H1 (cell line): ENCODE results near the gene ADNP. TPM values are rescaled to one million over a fixed set of nuclear protein-coding genes. Genes with fewer than 3 reads are reported as not detected.
A peak's percentile ranks its signal among the peaks of the same experiment; 100 is the strongest.

ENCODE experiments used
- CTCF ChIA-PET: fragments of 300-600 bp; sonication (Branson Sonifier 250); formaldehyde crosslinking; loops from one replicate; lab custom pipeline; 2021; ENCODE audit not compliant: partially characterized antibody; lab: Charles Lee
- POLR2A ChIA-PET: fragments of 300-600 bp; sonication (Branson Sonifier 250); formaldehyde crosslinking; loops from one replicate; lab custom pipeline; 2021; ENCODE audit warnings: inconsistent platforms; ENCODE audit not compliant: partially characterized antibody; lab: Charles Lee
- DNase-seq, 2 experiments: peaks; one replicate each; pipeline versions ENCODE4 v3.0.0 to v3.0.0-alpha.2; 2010 to 2022; ENCODE audit warnings: low spot score in 2 of 2, low read depth in 1 of 2, mixed read lengths in 1 of 2
- FAIRE-seq: peaks from 2 replicates; lab custom pipeline; 2011; peaks lifted over from hg19 to GRCh38; lab: Jason Lieb, UNC
- H2AFZ ChIP-seq: 2 replicates; pipeline ENCODE4 v1.8.1; 2012; ENCODE audit warnings: low read length, inconsistent platforms
- H2AK5ac ChIP-seq: 2 replicates; pipeline ENCODE4 v1.6.1; 2013; ENCODE audit warnings: low read depth, low read length
- H2BK120ac ChIP-seq: replicated peaks from 2 replicates; pipeline ENCODE3; 2013; ENCODE audit warnings: low read depth, low read length, inconsistent platforms
- H2BK12ac ChIP-seq: 2 replicates; pipeline ENCODE4 v1.6.1; 2013; ENCODE audit warnings: low read depth, low read length
- H2BK15ac ChIP-seq: 2 replicates; pipeline ENCODE4 v1.6.1; 2013; ENCODE audit warnings: low read length
- H2BK20ac ChIP-seq: 2 replicates; pipeline ENCODE4 v1.6.1; 2013; ENCODE audit warnings: low read length
- H2BK5ac ChIP-seq: 2 replicates; pipeline ENCODE4 v1.6.1; 2013; ENCODE audit warnings: low read depth, low read length
- H3K14ac ChIP-seq: 2 replicates; pipeline ENCODE4 v1.6.1; 2013; ENCODE audit warnings: inconsistent platforms; ENCODE audit not compliant: insufficient read length
- H3K18ac ChIP-seq: 2 replicates; pipeline ENCODE4 v1.6.1; 2013; ENCODE audit warnings: low read length; ENCODE audit errors: extremely low read depth
- H3K23ac ChIP-seq: 2 replicates; pipeline ENCODE4 v1.6.1; 2013; ENCODE audit warnings: inconsistent platforms; ENCODE audit not compliant: insufficient read length
- H3K23me2 ChIP-seq: 2 replicates; pipeline ENCODE4 v1.6.1; 2013; ENCODE audit warnings: low read depth, low read length
- H3K27ac ChIP-seq: 2 replicates; pipeline ENCODE4 v1.6.1; 2011; ENCODE audit warnings: low read depth, low read length, inconsistent platforms
- H3K27me3 ChIP-seq, 4 experiments: replicated peaks in 1 of 4; 1 replicate in 1 of 4; 2 replicates in 3 of 4; pipeline versions ENCODE4 v1.6.1 to v1.8.1; 2011 to 2013; ENCODE audit warnings: low read length in 3 of 4, mild to moderate bottlenecking in 3 of 4, inconsistent platforms in 2 of 4, mixed read lengths in 2 of 4, moderate library complexity in 1 of 4; ENCODE audit not compliant: control insufficient read depth in 3 of 4, insufficient read depth in 3 of 4; ENCODE audit errors: extremely low read depth in 1 of 4
- H3K36me3 ChIP-seq, 4 experiments: 2 replicates each; pipeline versions ENCODE4 v1.6.1 to v1.8.1; 2011 to 2013; ENCODE audit warnings: mild to moderate bottlenecking in 4 of 4, low read length in 3 of 4, moderate library complexity in 2 of 4, control low read depth in 1 of 4, inconsistent platforms in 1 of 4; ENCODE audit not compliant: insufficient read depth in 4 of 4, control insufficient read depth in 2 of 4
- H3K4ac ChIP-seq: replicated peaks from 2 replicates; pipeline ENCODE3; 2013; ENCODE audit warnings: low read length, low read depth, mixed read lengths, inconsistent platforms; ENCODE audit not compliant: insufficient read length
- H3K4me1 ChIP-seq, 4 experiments: replicated peaks in 1 of 4; 1 replicate in 1 of 4; 2 replicates in 3 of 4; pipeline versions ENCODE4 v1.6.1 to v1.8.1; 2011 to 2013; ENCODE audit warnings: low read length in 3 of 4, inconsistent platforms in 2 of 4, mixed read lengths in 1 of 4; ENCODE audit not compliant: insufficient read depth in 4 of 4, control insufficient read depth in 3 of 4
- H3K4me2 ChIP-seq, 2 experiments: 2 replicates each; pipeline versions ENCODE4 v1.6.1 to v1.8.1; 2011 to 2013; ENCODE audit warnings: low read depth in 2 of 2, low read length in 2 of 2, control low read depth in 1 of 2, inconsistent platforms in 1 of 2, mild to moderate bottlenecking in 1 of 2; ENCODE audit not compliant: insufficient read depth in 1 of 2
- H3K4me3 ChIP-seq, 4 experiments: fragments of 200-600, 300-600 bp in 1 of 4; sonication (generic), shearing (Covaris generic), sonication (Bioruptor Twin) in 1 of 4; 2 replicates each; pipeline versions ENCODE4 v1.5.1 to v1.8.1; 2011 to 2016; ENCODE audit warnings: low read length in 4 of 4, low read depth in 3 of 4, control low read depth in 2 of 4, inconsistent platforms in 2 of 4, mild to moderate bottlenecking in 2 of 4, mixed read lengths in 1 of 4, moderate library complexity in 1 of 4; ENCODE audit not compliant: insufficient read depth in 2 of 4; ENCODE audit errors: extremely low read depth in 1 of 4
- H3K56ac ChIP-seq: replicated peaks from 2 replicates; pipeline ENCODE3; 2013; ENCODE audit warnings: low read depth, mild to moderate bottlenecking, mixed read lengths, low read length, inconsistent platforms; ENCODE audit not compliant: insufficient read length
- H3K79me1 ChIP-seq: 2 replicates; pipeline ENCODE4 v1.6.1; 2013; ENCODE audit warnings: low read depth, low read length, control low read depth
- H3K79me2 ChIP-seq, 2 experiments: 2 replicates each; pipeline versions ENCODE4 v1.6.1 to v1.8.1; 2012 to 2013; ENCODE audit warnings: low read length in 2 of 2, mild to moderate bottlenecking in 2 of 2, inconsistent platforms in 1 of 2; ENCODE audit not compliant: insufficient read depth in 2 of 2, control insufficient read depth in 1 of 2
- H3K9ac ChIP-seq, 4 experiments: replicated peaks in 1 of 4; 1 replicate in 1 of 4; 2 replicates in 3 of 4; pipeline versions ENCODE4 v1.6.1 to v1.8.1; 2011 to 2013; ENCODE audit warnings: low read depth in 3 of 4, low read length in 3 of 4, control low read depth in 2 of 4, mild to moderate bottlenecking in 2 of 4, moderate library complexity in 2 of 4, inconsistent platforms in 1 of 4; ENCODE audit errors: extremely low read depth in 1 of 4
- H3K9me3 ChIP-seq, 2 experiments: 2 replicates each; pipeline versions ENCODE4 v1.6.1 to v1.8.1; 2012 to 2013; ENCODE audit warnings: mild to moderate bottlenecking in 2 of 2, moderate library complexity in 2 of 2, control low read depth in 1 of 2, inconsistent platforms in 1 of 2, low read depth in 1 of 2, low read length in 1 of 2, mixed read lengths in 1 of 2; ENCODE audit not compliant: insufficient read depth in 2 of 2
- H4K20me1 ChIP-seq, 2 experiments: replicated peaks in 1 of 2; 2 replicates each; pipeline versions ENCODE3 to v1.8.1; 2011 to 2013; ENCODE audit warnings: inconsistent platforms in 2 of 2, low read length in 2 of 2, mild to moderate bottlenecking in 1 of 2; ENCODE audit not compliant: insufficient read depth in 2 of 2, control insufficient read depth in 1 of 2
- H4K5ac ChIP-seq: 2 replicates; pipeline ENCODE4 v1.6.1; 2013; ENCODE audit warnings: low read length, low read depth, mixed read lengths, inconsistent platforms; ENCODE audit not compliant: insufficient read length
- H4K8ac ChIP-seq: 2 replicates; pipeline ENCODE4 v1.8.0; 2013; ENCODE audit warnings: mild to moderate bottlenecking, moderate library complexity, low read length, inconsistent platforms; ENCODE audit not compliant: insufficient read depth; ENCODE audit errors: extremely low read depth
- H4K91ac ChIP-seq: replicated peaks from 2 replicates; pipeline ENCODE3; 2013; ENCODE audit warnings: low read length, mixed read lengths, inconsistent platforms; ENCODE audit not compliant: insufficient read length
- ASH2L ChIP-seq: fragments of 200-600, 300-600 bp; sonication (generic); IDR thresholded peaks from one replicate; pipeline ENCODE4 v1.7.1; 2017; ENCODE audit warnings: low read length
- CREB1 ChIP-seq: IDR thresholded peaks from 2 replicates; pipeline ENCODE4 v1.6.1; 2012; ENCODE audit warnings: inconsistent platforms
- EGR1 ChIP-seq: IDR thresholded peaks from 2 replicates; pipeline ENCODE4 v1.6.1; 2011; ENCODE audit warnings: low read depth, low read length, borderline replicate concordance
- EZH2 ChIP-seq: fragments of 200-600 bp; sonication (generic); IDR thresholded peaks from 2 replicates; pipeline ENCODE4 v1.7.1; 2012; ENCODE audit warnings: low read depth, mild to moderate bottlenecking, moderate library complexity, low read length, inconsistent platforms; ENCODE audit not compliant: severe bottlenecking
- HDAC2 ChIP-seq, 2 experiments: fragments of 300-600 bp in 1 of 2; sonication (generic) in 1 of 2; IDR thresholded peaks; 2 replicates each; pipeline ENCODE4 v1.6.1; 2011 to 2012; ENCODE audit warnings: low read depth in 2 of 2, low read length in 2 of 2, mild to moderate bottlenecking in 2 of 2, moderate library complexity in 2 of 2, borderline replicate concordance in 1 of 2, inconsistent platforms in 1 of 2
- MAX ChIP-seq: IDR thresholded peaks from 2 replicates; pipeline ENCODE4 v1.6.1; 2012; ENCODE audit warnings: inconsistent platforms
- NANOG ChIP-seq: IDR thresholded peaks from 2 replicates; pipeline ENCODE4 v1.6.1; 2011; ENCODE audit warnings: low read length, low read depth, mild to moderate bottlenecking, inconsistent platforms; ENCODE audit not compliant: insufficient read depth, poor library complexity, severe bottlenecking
- RNF2 ChIP-seq: fragments of 200-900, 300-1000 bp; sonication (generic); IDR thresholded peaks from 2 replicates; pipeline ENCODE4 v1.7.1; 2016; ENCODE audit warnings: borderline replicate concordance, low read depth, mild to moderate bottlenecking, antibody characterized with exemption, low read length; ENCODE audit not compliant: poor library complexity, severe bottlenecking; ENCODE audit errors: missing control alignments
- SP1 ChIP-seq: IDR thresholded peaks from 2 replicates; pipeline ENCODE4 v1.6.1; 2011; ENCODE audit warnings: low read depth, low read length
- SRF ChIP-seq: IDR thresholded peaks from 2 replicates; pipeline ENCODE4 v1.6.1; 2011; ENCODE audit warnings: mild to moderate bottlenecking, low read depth, low read length, moderate library complexity
- TAF7 ChIP-seq: optimal IDR thresholded peaks from 2 replicates; pipeline ENCODE3; 2011; ENCODE audit warnings: low read depth, mild to moderate bottlenecking, inconsistent platforms, low read length, moderate library complexity, borderline replicate concordance
- WGBS, 2 experiments: shearing (Covaris generic) in 1 of 2; methylation state at CpG; one replicate each; pipeline versions ENCODE4 v1.1.6 to v1.1.7; 2013 to 2015; ENCODE audit warnings: low lambda C conversion rate in 2 of 2, mixed read lengths in 2 of 2, inconsistent platforms in 1 of 2, low coverage in 1 of 2, missing lambda C conversion rate in 1 of 2; ENCODE audit not compliant: insufficient replicate concordance in 2 of 2, insufficient coverage in 1 of 2, insufficient read length in 1 of 2; ENCODE audit errors: extremely low coverage in 1 of 2, missing lambda C conversion rate in 1 of 2; 5-methylcytosine and 5-hydroxymethylcytosine counted together
- polyA plus RNA-seq, 7 experiments: library from polyadenylated mRNA; depleted of rRNA in 3 of 7; stranded (reverse) in 5 of 7; unstranded in 2 of 7; fragments of >200 nt in 5 of 7; fragments of 200-250 nt in 2 of 7; gene quantifications; 1 replicate in 5 of 7; 2 replicates in 1 of 7; 4 replicates in 1 of 7; pipeline versions ENCODE4 v1.2.1 to v1.2.3, GENCODE V29; 2011 to 2013; ENCODE audit warnings: missing spikeins in 2 of 7, mixed read lengths in 2 of 7
- total RNA-seq: library from RNA; stranded (reverse); fragmentation: NEBNext Ultra II Directional; extraction: Animal tissue kit (Norgen Biotek cat#: 25700); gene quantifications from 2 replicates; pipeline ENCODE4 v1.2.1, GENCODE V29; 2021

ADNP gene
- total and polyA plus RNA-seq, 2 of the 8 experiments (the other 6 are each of a cell fraction or from before 2014, with no cell fraction given): 31.6 to 123 TPM

- no peak for FAIRE-seq
- TF ChIP-seq EGR1: no peak
- no peak for TF ChIP-seq NANOG
- TF ChIP-seq CREB1: no peak
- TF ChIP-seq TAF7: no peak
- TF ChIP-seq EZH2: no peak
- no peak for TF ChIP-seq MAX
- TF ChIP-seq HDAC2 (IDR thresholded peaks at IDR 0.05; ENCODE audit: borderline replicate concordance in 1 of 2, low read depth in 2 of 2, low read length in 2 of 2): no peak
- no peak for TF ChIP-seq SP1
- TF ChIP-seq RNF2: no peak
- no peak for TF ChIP-seq ASH2L
- no peak for TF ChIP-seq SRF
Measured at GRCh38 chr20:50854506-50855249, 76.6 kb downstream of the ADNP start.

More at GRCh38 chr20:50854506-50855249, 76.6 kb downstream of the ADNP start:
- Histone ChIP-seq H2BK20ac (no peak overlapping the region), H3K4me3 (no peak overlapping the region), H4K8ac (no peak overlapping the region), H3K27ac (no peak overlapping the region), H2BK5ac (no peak overlapping the region), H3K79me2 (no peaks in the 10 kb centered on the region), H3K4me1 (peaks cover 2 to 18% (median 11%) of the 10 kb centered on the region in 4 experiments), H3K18ac (no peak overlapping the region), H2AK5ac (peak overlapping the region; percentile 48), H3K27me3 (no peaks in the 10 kb centered on the region; a peak in 1 of 7 replicates), H3K9ac (no peak overlapping the region), H3K23me2 (no peaks in the 10 kb centered on the region; the same call in 1 of the 2 replicates), H3K23ac (no peak overlapping the region), H2BK120ac (no peak overlapping the region), H4K20me1 (peaks cover 0 to 2% of the 10 kb centered on the region in 2 experiments), H2BK12ac (0 out of 2 replicates have a peak overlapping the region, but pooled peaks have one; percentile 10), H3K14ac (no peak overlapping the region), H3K56ac (no peak overlapping the region), H4K91ac (no peak overlapping the region), H3K4ac (no peak overlapping the region), H4K5ac (no peak overlapping the region), H3K4me2 (no peak overlapping the region), H3K36me3 (no peaks in the 10 kb centered on the region), H3K79me1 (0 out of 2 replicates have a peak, but pooled peaks cover 3% of the 10 kb centered on the region), H3K9me3 (no peaks in the 10 kb centered on the region), H2AFZ (no peak overlapping the region), H2BK15ac (peak overlapping the region; percentile 46; the same call in 1 of the 2 replicates)
- POLR2A ChIA-PET: interaction anchor here (1.0 kb wide), 1 partner anchor 12 kb away, joined by 3 read pairs; no protein-coding TSS in a partner anchor
- CTCF ChIA-PET: interaction anchor here (0.6 to 1.3 kb wide), 4 partner anchors 11 to 1837 kb away, joined by 3 read pairs; no protein-coding TSS in a partner anchor
- WGBS, 2 experiments: 84% methylated on average over 18 of the region's 18 CpGs; no CpG with 5 or more reads in 1 of the 2 experiments
- DNase-seq: no peak
